ENCODE data around the gene OLIG3.

Gene OLIG3

GRCh38 chr6:137494281-137494987 lies at the start of gene OLIG3:
Gene OLIG3, minus strand, starts transcription at chr6:137494394. Its CDS starts 224 bp downstream, at chr6:137494170.
- DNase-seq (ENCODE audit: low read depth in 2 of 3, low spot score in 1 of 3), result no peak

- DNase-seq (ENCODE audit: low read depth in 2 of 3, low spot score in 1 of 3), result no peak
Observed at GRCh38 chr6:137543114-137543513, 48.9 kb upstream of the OLIG3 start.

- no peak for DNase-seq (ENCODE audit: low read depth in 2 of 3, low spot score in 1 of 3)
Observed at GRCh38 chr6:137542713-137543112, 48.5 kb upstream of the OLIG3 start.

- DNase-seq (ENCODE audit: low read depth in 2 of 3, low spot score in 1 of 3), result no peak
Observed at GRCh38 chr6:137541534-137542063, 47.4 kb upstream of the OLIG3 start.

- DNase-seq (ENCODE audit: low read depth in 2 of 3, low spot score in 1 of 3), result no peak
Observed at GRCh38 chr6:137536104-137536773, 42.0 kb upstream of the OLIG3 start.

GRCh38 chr6:137531376-137532092 lies 37.3 kb upstream of the OLIG3 start:
- DNase-seq (ENCODE audit: low read depth in 2 of 3, low spot score in 1 of 3), result no peak

- no peak for DNase-seq (ENCODE audit: low read depth in 2 of 3, low spot score in 1 of 3)
Observed at GRCh38 chr6:137530404-137530803, 36.2 kb upstream of the OLIG3 start.

GRCh38 chr6:137522831-137523230 lies 28.6 kb upstream of the OLIG3 start:
- no peak for DNase-seq (ENCODE audit: low read depth in 2 of 3, low spot score in 1 of 3)

- DNase-seq (ENCODE audit: low read depth in 2 of 3, low spot score in 1 of 3), result no peak
Observed at GRCh38 chr6:137522198-137522798, 28.1 kb upstream of the OLIG3 start.

GRCh38 chr6:137520520-137520919 lies 26.3 kb upstream of the OLIG3 start:
- DNase-seq (ENCODE audit: low read depth in 2 of 3, low spot score in 1 of 3), result no peak

GRCh38 chr6:137519629-137520176 lies 25.5 kb upstream of the OLIG3 start:
- no peak for DNase-seq (ENCODE audit: low read depth in 2 of 3, low spot score in 1 of 3)

- DNase-seq (ENCODE audit: low read depth in 2 of 3, low spot score in 1 of 3), result no peak
Observed at GRCh38 chr6:137518386-137518983, 24.3 kb upstream of the OLIG3 start.

GRCh38 chr6:137514418-137514817 lies 20.2 kb upstream of the OLIG3 start:
- DNase-seq (ENCODE audit: low read depth in 2 of 3, low spot score in 1 of 3), result no peak

GRCh38 chr6:137512757-137513605 lies 18.8 kb upstream of the OLIG3 start:
- no peak for DNase-seq (ENCODE audit: low read depth in 2 of 3, low spot score in 1 of 3)

- DNase-seq (ENCODE audit: low read depth in 2 of 3, low spot score in 1 of 3), result no peak
Observed at GRCh38 chr6:137510923-137511322, 16.7 kb upstream of the OLIG3 start.

GRCh38 chr6:137498481-137499190 lies 4.4 kb upstream of the OLIG3 start:
- DNase-seq (ENCODE audit: low read depth in 2 of 3, low spot score in 1 of 3), result no peak

- DNase-seq (ENCODE audit: low read depth in 2 of 3, low spot score in 1 of 3), result no peak
Observed at GRCh38 chr6:137497721-137498463, 3.7 kb upstream of the OLIG3 start.

GRCh38 chr6:137496909-137497720 lies 2.9 kb upstream of the OLIG3 start:
- DNase-seq (ENCODE audit: low read depth in 2 of 3, low spot score in 1 of 3), result no peak
